ENCODE measurements around the gene CFAP99.

GRCh38 chr4:2402048-2402842 is 16.5 kb upstream of the CFAP99 start:
- no peak for TF ChIP-seq POLR2AphosphoS5 (IDR thresholded peaks at IDR 0.05; ENCODE audit: low read depth, low read length)
- TF ChIP-seq REST (IDR thresholded peaks at IDR 0.05; ENCODE audit: insufficient read depth in 1 of 2, low read depth in 2 of 2, low read length in 2 of 2): no peak
- no peak for TF ChIP-seq TAF1 (IDR thresholded peaks at IDR 0.05; ENCODE audit: borderline replicate concordance, insufficient read depth, low read length)
